HepG2 (cell line): ENCODE data around the gene ADARB2. TPM values are rescaled to one million over a fixed set of nuclear protein-coding genes. Genes with fewer than 3 reads are reported as not detected.

Experiments used
- ATAC-seq: fragments of 200-7000 bp; cut with Tn5 transposase; 3 replicates; pipeline ENCODE4 v1.9.1; 2020; ENCODE audit warnings: mild to moderate bottlenecking, moderate library complexity
- BruUV-seq: library from RNA; stranded (reverse); fragments of 400-500 nt; replicated peaks from 2 replicates; lab custom pipeline; 2021; lab: Mats Ljungman, UMichigan
- CTCF ChIA-PET: fragments of 300-600 bp; formaldehyde crosslinking; extraction: SDS; loops from one replicate; lab custom pipeline; 2021; ENCODE audit warnings: low total read pairs, inconsistent platforms, low intra/inter-chr PET ratio; lab: Yijun Ruan, JAX
- POLR2A ChIA-PET: fragments of 350-600 bp; sonication (Branson Sonifier 250); formaldehyde crosslinking; loops from one replicate; lab custom pipeline; 2020; ENCODE audit warnings: antibody characterized with exemption, inconsistent platforms; lab: Yijun Ruan, JAX
- DNase-seq: peaks from one replicate; pipeline ENCODE4 v3.0.0-alpha.2; 2015; ENCODE audit warnings: low spot score
- FAIRE-seq: peaks from 3 replicates; lab custom pipeline; 2011; peaks lifted over from hg19 to GRCh38; lab: Jason Lieb, UNC
- H2AFZ ChIP-seq: one replicate; pipeline ENCODE4 v1.6.1; 2011; ENCODE audit warnings: low read length, inconsistent platforms
- H3K27ac ChIP-seq: fragments of 300-600 bp; 3 replicates; pipeline ENCODE4 v1.8.0; 2011; ENCODE audit warnings: mixed run types, mild to moderate bottlenecking, mixed read lengths, low read length, inconsistent platforms; ENCODE audit not compliant: insufficient read depth; ENCODE audit errors: extremely low read length
- H3K27me3 ChIP-seq, 2 experiments: fragments of 200-600 bp in 1 of 2; 2 replicates in 1 of 2; 3 replicates in 1 of 2; pipeline versions ENCODE4 v1.6.0 to v1.8.0; 2011; ENCODE audit warnings: low read length in 2 of 2, mild to moderate bottlenecking in 2 of 2, moderate library complexity in 2 of 2, inconsistent platforms in 1 of 2; ENCODE audit not compliant: insufficient read depth in 2 of 2, control insufficient read depth in 1 of 2
- H3K36me3 ChIP-seq, 2 experiments: fragments of 200-600 bp in 1 of 2; replicated peaks in 1 of 2; 2 replicates in 1 of 2; 3 replicates in 1 of 2; pipeline versions ENCODE4 v1.5.1 to v1.8.0; 2011; ENCODE audit warnings: low read length in 2 of 2, inconsistent platforms in 1 of 2; ENCODE audit not compliant: insufficient read depth in 2 of 2, control insufficient read depth in 1 of 2
- H3K4me1 ChIP-seq: 2 replicates; pipeline ENCODE4 v1.5.1; 2012; ENCODE audit warnings: low read length, inconsistent platforms; ENCODE audit not compliant: insufficient read depth
- H3K4me2 ChIP-seq: 2 replicates; pipeline ENCODE4 v1.6.0; 2011; ENCODE audit warnings: low read depth, low read length, inconsistent platforms
- H3K4me3 ChIP-seq, 3 experiments: fragments of 200-600 bp in 1 of 3; sonication (generic), shearing (Covaris generic) in 1 of 3; replicated peaks in 1 of 3; 2 replicates each; pipeline ENCODE4 v1.5.1; 2011 to 2016; ENCODE audit warnings: low read length in 3 of 3, inconsistent platforms in 2 of 3, low read depth in 2 of 3, mild to moderate bottlenecking in 2 of 3, control low read depth in 1 of 3, mixed read lengths in 1 of 3; ENCODE audit not compliant: insufficient read depth in 1 of 3
- H3K79me2 ChIP-seq: one replicate; pipeline ENCODE4 v1.6.1; 2011; ENCODE audit warnings: low read length, inconsistent platforms; ENCODE audit not compliant: insufficient read depth
- H3K9ac ChIP-seq: 2 replicates; pipeline ENCODE4 v1.6.0; 2011; ENCODE audit warnings: mild to moderate bottlenecking, low read depth, low read length, inconsistent platforms; ENCODE audit not compliant: insufficient read depth
- H3K9me3 ChIP-seq: 2 replicates; pipeline ENCODE4 v1.5.1; 2012; ENCODE audit warnings: mild to moderate bottlenecking, low read length
- H4K20me1 ChIP-seq: 2 replicates; pipeline ENCODE4 v1.6.0; 2011; ENCODE audit warnings: inconsistent platforms, mild to moderate bottlenecking, low read length, moderate library complexity; ENCODE audit not compliant: insufficient read depth
- AHR ChIP-seq: IDR thresholded peaks from 2 replicates; pipeline ENCODE4 v1.6.1; 2018; ENCODE audit warnings: missing genetic modification reagents, missing compliant biosample characterization
- BCL6 ChIP-seq: IDR thresholded peaks from 2 replicates; pipeline ENCODE4 v1.6.1; 2016; ENCODE audit warnings: missing genetic modification reagents, missing compliant biosample characterization
- BHLHE40 ChIP-seq: IDR thresholded peaks from 2 replicates; pipeline ENCODE4 v1.6.1; 2011; ENCODE audit warnings: low read length, improper control_type of control experiment
- CHCHD3 ChIP-seq: sonication (generic); formaldehyde crosslinking; IDR thresholded peaks from 2 replicates; pipeline ENCODE4 v1.8.0; 2022; ENCODE audit warnings: mild to moderate bottlenecking, missing genetic modification reagents, moderate library complexity
- CREB3 ChIP-seq: sonication (generic); formaldehyde crosslinking; IDR thresholded peaks from 2 replicates; pipeline ENCODE4 v1.5.0; 2020; ENCODE audit warnings: missing genetic modification reagents
- HDAC2 ChIP-seq: sonication (generic); formaldehyde crosslinking; IDR thresholded peaks from 2 replicates; pipeline ENCODE4 v1.4.0; 2020; ENCODE audit warnings: missing genetic modification reagents
- MLLT10 ChIP-seq: sonication (generic); formaldehyde crosslinking; IDR thresholded peaks from 2 replicates; pipeline ENCODE4 v1.4.0; 2020; ENCODE audit warnings: missing genetic modification reagents
- MTA1 ChIP-seq: sonication (generic); formaldehyde crosslinking; IDR thresholded peaks from 2 replicates; pipeline ENCODE4 v1.4.0; 2020; ENCODE audit warnings: missing genetic modification reagents, mild to moderate bottlenecking, borderline replicate concordance
- U2AF1 ChIP-seq: fragments of 200-400 bp; formaldehyde crosslinking; optimal IDR thresholded peaks from 2 replicates; pipeline ENCODE3; 2017; ENCODE audit warnings: mild to moderate bottlenecking, low read depth, low read length
- ZFYVE20 ChIP-seq: sonication (generic); formaldehyde crosslinking; IDR thresholded peaks from 2 replicates; pipeline ENCODE4 v1.8.0; 2023; ENCODE audit warnings: low read depth, mild to moderate bottlenecking, moderate library complexity, missing genetic modification reagents, borderline replicate concordance
- ZNF510 ChIP-seq: sonication (generic); formaldehyde crosslinking; IDR thresholded peaks from 2 replicates; pipeline ENCODE4 v1.4.0; 2020; ENCODE audit warnings: low read depth, mild to moderate bottlenecking, missing genetic modification reagents
- ZNF784 ChIP-seq: sonication (generic); formaldehyde crosslinking; IDR thresholded peaks from 2 replicates; pipeline ENCODE4 v1.5.1; 2020; ENCODE audit warnings: missing genetic modification reagents, mild to moderate bottlenecking, borderline replicate concordance
- WGBS: methylation state at CpG from one replicate; pipeline ENCODE4 v1.1.6; 2017; ENCODE audit warnings: low lambda C conversion rate; 5-methylcytosine and 5-hydroxymethylcytosine counted together
- in situ Hi-C: cut with HindIII; loops from 2 replicates; pipeline ENCODE4 v1.10.0; 2017; ENCODE audit warnings: low pct_unique_long_range_greater_than_20kb; ENCODE audit not compliant: extremely low pct_ligation_motif_present
- intact Hi-C: fragments of 100-400 bp; cut with micrococcal nuclease; formaldehyde crosslinking; loops from one replicate; pipeline ENCODE4 v1.10.0; 2022; ENCODE audit not compliant: unreplicated experiment
- polyA plus RNA-seq, 8 experiments: library from polyadenylated mRNA; depleted of rRNA in 3 of 8; stranded (reverse) in 7 of 8; unstranded in 1 of 8; fragments of >200 nt; fragmentation: Illumina TruSeq in 4 of 8; extraction: Trizol in 4 of 8; gene quantifications; 2 replicates each; pipeline versions ENCODE4 v1.2.1 to v1.2.3, GENCODE V29; 2011 to 2016; ENCODE audit warnings: low read depth in 4 of 8, missing spikeins in 1 of 8, mixed read lengths in 1 of 8; ENCODE audit not compliant: insufficient read depth in 1 of 8
- total RNA-seq, 5 experiments: library from RNA; depleted of rRNA; stranded (reverse); fragments of >200 nt; fragmentation: Illumina TruSeq; extraction: Trizol; gene quantifications; 2 replicates each; pipeline ENCODE4 v1.2.3, GENCODE V29; 2016; ENCODE audit warnings: low read depth in 1 of 5

Gene ADARB2
- total and polyA plus RNA-seq, 2 of the 13 experiments (the other 11 are each of a cell fraction or from before 2014, with no cell fraction given) = not detected

GRCh38 chr10:1559761-1560160 lies 177.6 kb downstream of the ADARB2 start (continued):
- TF ChIP-seq ZNF784 (CRISPR knock-in tag) = no peak
- TF ChIP-seq ZNF510 (CRISPR knock-in tag) = no peak
- TF ChIP-seq BCL6 (CRISPR knock-in tag) = no peak
- no peak for TF ChIP-seq U2AF1
- TF ChIP-seq BHLHE40 = no peak
- no peak for TF ChIP-seq MTA1 (CRISPR knock-in tag)

- no peak overlapping the region for H3K4me2 ChIP-seq
- H3K9ac ChIP-seq = no peak overlapping the region
- no peaks in the 10 kb centered on the region for H3K9me3 ChIP-seq
- intact Hi-C loops = no loop called here
- H3K4me3 ChIP-seq = no peak overlapping the region
- TF ChIP-seq ZFYVE20 (CRISPR knock-in tag) (no peak), MLLT10 (CRISPR knock-in tag) (no peak), CHCHD3 (CRISPR knock-in tag) (no peak), HDAC2 (CRISPR knock-in tag) (no peak), CREB3 (CRISPR knock-in tag) (no peak), AHR (CRISPR knock-in tag) (no peak)
- no peak for DNase-seq
- in situ Hi-C loops = no loop called here
- ChIA-PET POLR2A (no interaction called here), CTCF (no interaction called here)
- FAIRE-seq = no peak
- no peaks in the 10 kb centered on the region for H3K36me3 ChIP-seq
- H3K79me2 ChIP-seq = no peaks in the 10 kb centered on the region
- peaks cover 2 to 52% of the 10 kb centered on the region in 2 experiments; a peak in 4 of 5 replicates for H3K27me3 ChIP-seq
- H3K27ac ChIP-seq = no peak overlapping the region
- H3K4me1 ChIP-seq = no peaks in the 10 kb centered on the region
- no TSS peak for BruUV-seq
- H4K20me1 ChIP-seq = no peaks in the 10 kb centered on the region
- ATAC-seq = no peak
- no peak overlapping the region for H2AFZ ChIP-seq
- 31% methylated on average over 6 of the region's 14 CpGs for WGBS
Observed at GRCh38 chr10:1559311-1559710, 178.0 kb downstream of the ADARB2 start.
